Erythroblast (primary cell): ENCODE data around the gene SETDB2.

ENCODE experiments used
- GATA1 ChIP-seq: IDR thresholded peaks from 2 replicates; pipeline ENCODE4 v1.6.1; 2011; ENCODE audit warnings: low read depth, mild to moderate bottlenecking, control low read depth, low read length, moderate library complexity
- POLR2A ChIP-seq: IDR thresholded peaks from 2 replicates; pipeline ENCODE4 v1.6.1; 2011; ENCODE audit warnings: mild to moderate bottlenecking, low read length

DNA sequence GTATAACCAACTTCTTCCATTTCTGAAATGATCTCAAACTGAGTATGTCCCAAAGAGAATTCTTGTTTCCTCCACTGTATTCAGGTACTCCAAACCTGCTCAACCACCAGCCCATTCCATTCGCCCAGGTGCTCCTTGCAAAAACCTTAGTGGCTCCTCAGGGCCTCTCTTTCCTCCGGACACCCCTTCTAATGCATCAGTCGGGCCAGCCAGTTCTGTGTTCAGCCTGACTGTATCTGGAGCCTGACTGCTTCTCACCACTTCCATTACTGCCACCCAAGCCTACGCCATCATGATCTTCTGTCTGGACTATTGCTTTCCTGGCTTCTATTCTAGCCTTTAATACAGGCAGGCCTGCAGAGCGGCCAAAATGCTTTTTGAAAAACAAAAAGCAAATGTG lies 53.2 kb downstream of the SETDB2 start:
- TF ChIP-seq POLR2A (no peak), GATA1 (no peak)
